G401.6 (cell line): ENCODE results near the gene CCT4.
"Not testable (repeated sequence)": the region's sequence is repeated elsewhere in the genome, so short reads cannot be mapped to it uniquely, and the experiment has no call there.

Source experiments
- FAIRE-seq: peaks from 2 replicates; lab custom pipeline; 2012; peaks lifted over from hg19 to GRCh38; lab: Jason Lieb, UNC

Gene CCT4

GRCh38 chr2:61878761-61879160 is 9.7 kb downstream of the CCT4 start:
- FAIRE-seq = no peak

GRCh38 chr2:61877571-61878245 is 10.7 kb downstream of the CCT4 start:
- FAIRE-seq = peak; percentile 34

DNA sequence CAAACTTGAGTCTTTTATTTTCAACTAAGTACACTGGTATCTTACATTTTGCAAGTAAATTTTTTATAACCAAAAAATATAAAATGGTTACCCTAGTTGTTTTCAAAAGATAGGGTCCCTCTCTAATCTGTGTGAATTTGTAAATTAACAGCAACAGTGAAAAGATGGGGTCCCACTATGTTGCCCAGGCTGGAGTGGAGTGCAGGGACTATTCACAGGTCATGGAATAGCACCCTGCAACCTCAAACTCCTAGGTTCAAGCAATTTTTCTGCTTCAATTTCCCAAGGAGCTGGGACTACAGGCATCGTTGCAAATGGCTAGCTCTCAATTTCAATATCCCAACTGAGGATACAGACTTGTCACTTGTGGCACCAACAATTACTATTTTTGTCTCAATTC is 12.1 kb downstream of the CCT4 start:
- no peak for FAIRE-seq

DNA sequence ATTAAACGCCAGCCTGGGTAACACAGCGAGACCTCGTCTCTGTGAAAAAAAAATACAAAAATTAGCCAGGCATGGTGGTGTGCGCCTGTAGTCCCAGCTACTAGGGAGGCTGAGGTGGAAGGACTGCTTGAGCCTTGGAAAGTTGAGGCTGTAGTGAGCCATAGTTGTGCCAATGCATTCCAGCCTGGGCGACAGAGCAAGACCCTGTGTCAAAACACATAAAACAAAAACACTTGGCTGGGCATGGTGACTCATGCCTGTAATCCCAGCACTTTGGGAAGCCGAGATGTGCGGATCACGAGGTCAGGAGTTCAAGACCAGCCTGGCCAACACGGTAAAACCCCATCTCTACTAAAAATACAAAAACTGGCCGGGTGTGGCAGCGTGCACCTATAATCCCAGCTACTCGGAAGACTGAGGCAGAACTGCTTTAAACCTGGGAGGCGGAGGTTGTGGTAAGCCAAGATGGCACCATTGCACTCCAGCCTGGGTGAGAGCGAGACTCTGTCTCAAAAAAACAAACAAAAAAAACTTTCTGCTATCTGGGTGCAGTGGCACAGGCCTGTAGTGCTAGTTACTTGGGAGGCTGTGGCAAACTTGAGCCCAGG is 21.9 kb downstream of the CCT4 start:
- not testable (repeated sequence) for FAIRE-seq

DNA sequence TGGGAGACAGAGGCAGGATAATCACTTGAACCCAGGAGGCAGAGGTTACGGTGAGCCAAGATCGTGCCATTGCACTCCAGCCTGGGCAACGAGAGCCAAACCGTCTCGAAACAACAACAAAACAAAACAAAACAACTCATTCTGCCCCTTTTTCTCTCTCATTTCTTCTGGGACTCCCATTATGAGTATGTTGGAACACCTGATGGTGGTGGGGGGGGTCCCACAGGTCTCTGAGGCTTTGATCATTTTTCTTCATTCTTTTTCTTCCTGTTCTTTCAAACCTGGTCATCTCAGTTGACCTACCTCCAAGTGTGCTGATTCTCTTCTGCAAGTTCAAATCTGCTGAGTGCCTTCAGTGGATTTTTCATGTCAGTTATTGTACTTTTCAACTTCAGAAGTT is 26.4 kb downstream of the CCT4 start:
- no peak for FAIRE-seq

- no peak for FAIRE-seq
Measured at GRCh38 chr2:61857224-61857623, 31.2 kb downstream of the CCT4 start.

GRCh38 chr2:61855318-61855613 is 33.2 kb downstream of the CCT4 start:
- no peak for FAIRE-seq

DNA sequence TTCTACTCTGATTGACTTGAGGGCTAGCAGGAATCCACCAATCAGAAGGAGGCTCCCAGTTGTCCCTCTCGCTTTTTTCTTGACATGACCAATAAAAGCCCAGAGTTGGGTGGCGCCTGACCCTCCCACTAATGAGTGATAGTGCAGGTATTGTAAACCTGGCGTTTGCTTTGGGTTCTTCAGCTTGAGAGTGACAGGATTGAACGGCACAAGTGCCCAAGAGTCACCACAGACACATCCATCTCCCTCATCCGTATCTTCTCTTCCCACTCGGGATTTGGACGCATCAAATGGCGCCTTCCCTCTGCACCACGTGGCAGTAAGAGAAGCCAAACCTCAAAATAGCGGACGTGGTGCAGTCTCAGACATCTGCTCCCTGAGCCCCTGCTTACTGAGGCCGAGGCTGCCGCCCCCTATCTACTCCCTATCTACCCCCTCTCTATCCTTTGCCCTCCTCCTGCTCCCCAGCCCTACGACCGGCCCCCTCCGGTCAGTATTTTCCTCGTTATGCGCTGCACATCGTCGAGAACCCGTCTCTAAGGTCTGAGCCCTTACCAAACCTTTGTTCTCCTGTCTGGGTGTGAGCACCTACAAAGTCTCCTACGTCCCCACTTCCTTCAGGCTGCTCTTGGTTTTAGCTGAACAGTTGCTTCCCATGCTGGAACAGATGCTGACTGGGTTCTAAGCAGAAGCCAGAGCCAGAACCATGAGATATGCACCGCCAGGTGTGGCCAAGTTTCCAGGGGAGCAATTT is 33.7 kb downstream of the CCT4 start:
- peak; percentile 95 for FAIRE-seq

- no peak for FAIRE-seq
Measured at GRCh38 chr2:61853847-61854563, 34.5 kb downstream of the CCT4 start, which contains the start of gene FAM161A. Gene FAM161A (minus strand): TSS chr2:61854060. CDS start chr2:61854041, 19 bp downstream.

DNA sequence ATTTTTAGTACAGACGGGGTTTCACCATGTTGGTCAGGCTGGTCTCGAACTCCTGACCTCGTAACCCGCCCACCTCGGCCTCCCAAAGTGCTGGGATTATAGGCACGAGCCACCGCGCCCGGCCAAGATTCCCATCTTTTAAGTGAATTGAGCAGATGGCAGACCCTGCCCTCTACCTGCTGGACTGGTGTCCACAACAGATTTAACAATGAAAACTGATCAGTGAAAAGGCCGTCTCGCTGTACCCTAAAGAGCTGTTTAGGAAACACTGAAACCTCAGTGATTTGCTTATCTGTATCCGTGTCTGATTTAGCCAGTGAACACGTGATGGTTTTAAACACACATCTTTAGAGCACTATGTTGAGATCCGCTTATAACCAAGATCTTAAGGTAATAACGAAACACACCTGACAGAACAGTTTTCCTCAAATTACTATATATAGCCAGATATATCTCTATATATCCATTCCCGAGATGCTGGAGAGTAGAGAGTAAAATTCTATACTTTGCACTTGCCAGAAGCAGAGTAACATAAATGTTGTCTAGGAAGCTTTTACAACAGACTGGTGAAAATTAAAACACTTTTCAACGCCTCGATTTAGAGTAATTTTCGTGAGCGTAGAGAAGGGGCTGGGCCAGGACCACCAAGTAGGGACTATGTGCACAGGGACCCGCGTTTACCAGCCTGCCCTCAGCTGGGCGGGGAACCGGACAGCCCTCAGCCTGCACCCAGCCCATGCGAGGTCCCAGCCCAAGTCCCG is 35.2 kb downstream of the CCT4 start:
- no peak for FAIRE-seq

DNA sequence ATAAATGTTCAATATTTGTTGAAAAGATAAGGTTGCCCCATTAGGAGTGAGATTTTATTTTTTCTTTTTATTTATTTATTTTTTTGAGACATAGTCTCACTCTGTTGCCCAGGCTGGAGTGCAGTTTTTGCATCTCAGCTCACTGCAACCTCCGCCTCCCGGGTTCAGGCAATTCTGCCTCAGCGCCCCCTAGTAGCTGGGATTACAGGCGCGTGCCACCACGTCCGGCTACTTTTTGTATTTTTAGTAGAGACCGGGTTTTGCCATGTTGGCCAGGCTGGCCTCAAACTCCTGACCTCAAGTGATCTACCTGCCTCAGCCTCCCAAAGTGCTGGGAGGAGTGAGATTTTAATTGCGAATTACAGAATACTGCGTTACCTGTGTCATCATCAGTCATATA is 37.2 kb downstream of the CCT4 start:
- FAIRE-seq = not testable (repeated sequence)

DNA sequence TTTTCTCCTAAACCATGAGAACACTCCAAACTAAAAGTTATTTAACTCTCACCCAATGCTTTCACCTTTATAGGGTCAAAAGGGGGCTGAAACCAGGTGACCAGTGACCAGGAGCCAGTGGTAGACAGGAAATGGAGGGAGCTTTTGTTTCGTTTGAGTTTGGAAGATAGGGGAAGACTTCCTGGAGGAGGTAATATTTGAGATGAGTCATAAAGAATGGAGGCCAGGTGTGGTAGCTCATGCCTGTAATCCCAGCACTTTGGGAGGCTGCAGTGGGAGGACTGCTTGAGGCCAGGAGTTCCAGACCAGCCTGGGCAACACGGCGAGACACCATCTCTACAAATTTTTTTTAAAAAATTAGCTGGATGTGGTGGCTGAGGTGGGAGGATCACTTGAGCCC is 43.1 kb downstream of the CCT4 start:
- no peak for FAIRE-seq

DNA sequence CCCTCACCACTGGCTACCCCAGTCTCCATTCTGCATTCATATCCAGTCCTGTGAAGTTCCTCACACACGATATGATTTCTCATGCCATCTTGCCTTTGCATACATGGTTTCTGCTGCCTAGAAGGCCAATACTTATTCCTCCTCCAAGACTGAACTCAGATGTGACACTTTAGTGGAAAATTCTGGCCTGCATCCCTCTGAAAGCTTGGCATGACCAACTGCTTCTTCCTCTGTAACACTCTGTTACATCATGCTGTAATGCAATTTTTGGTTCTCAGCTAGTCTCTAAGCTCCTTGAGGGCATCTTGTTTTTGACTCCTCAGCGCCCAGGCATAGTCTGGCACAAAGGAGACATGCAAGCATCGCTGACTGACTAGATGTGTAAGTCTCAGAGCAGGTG is 47.2 kb downstream of the CCT4 start:
- FAIRE-seq = no peak

DNA sequence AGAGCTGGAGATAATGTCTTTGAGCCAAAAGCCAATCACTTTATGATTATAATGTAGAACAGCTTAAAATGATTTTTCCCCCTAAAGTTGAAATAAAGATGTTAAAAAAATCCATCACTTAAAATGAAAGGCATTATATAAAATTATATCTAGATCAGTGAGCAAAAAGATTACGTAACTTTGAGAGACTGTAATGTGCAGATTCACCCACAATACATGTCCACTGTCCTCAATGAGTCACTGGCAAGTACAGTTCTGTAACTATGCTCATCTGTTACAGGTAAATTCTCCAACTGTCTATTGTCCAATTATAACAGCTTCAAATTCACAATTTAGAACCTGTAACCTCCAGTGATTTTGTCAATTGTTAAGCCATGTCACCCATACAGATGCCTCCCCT is 53.6 kb downstream of the CCT4 start:
- FAIRE-seq = no peak

DNA sequence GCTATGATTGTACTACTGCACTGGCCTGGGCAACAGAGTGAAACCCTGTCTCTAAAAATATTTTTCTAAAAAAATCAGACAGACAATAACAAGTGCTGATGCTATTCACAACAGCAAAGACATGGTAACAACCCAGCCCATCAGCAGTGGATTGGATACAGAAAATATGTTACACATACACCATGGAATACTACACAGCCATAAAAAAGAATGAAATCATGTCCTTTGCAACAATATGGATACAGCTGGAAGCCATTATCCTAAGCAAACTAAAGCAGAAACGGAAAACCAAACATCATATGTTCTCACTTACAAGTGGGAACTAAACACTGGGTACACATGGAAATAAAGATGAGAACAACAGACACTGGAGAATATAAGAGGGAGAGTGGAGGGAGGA is 54.5 kb downstream of the CCT4 start:
- no peak for FAIRE-seq

- FAIRE-seq = no peak
Measured at GRCh38 chr2:61832183-61832841, 56.1 kb downstream of the CCT4 start.

DNA sequence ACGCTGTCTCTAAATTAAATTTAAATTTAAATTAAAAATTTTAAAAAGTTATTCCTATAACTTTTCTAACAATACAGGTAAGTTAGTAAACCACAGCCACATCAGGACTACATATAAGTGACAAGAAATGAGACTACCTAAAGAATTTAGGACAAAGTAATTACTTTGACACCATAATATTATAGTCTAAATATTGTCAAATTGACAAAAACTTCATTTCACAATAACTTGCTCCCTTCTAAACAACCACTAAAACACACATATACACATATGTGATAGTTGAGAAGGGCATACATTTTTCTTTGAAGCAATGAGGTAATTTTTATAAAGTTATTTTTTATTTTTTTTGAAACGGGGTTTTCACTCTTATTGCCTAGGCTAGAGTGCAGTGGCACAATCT is 66.2 kb downstream of the CCT4 start:
- FAIRE-seq = no peak
